GM12891 (cell line): ENCODE measurements around the gene TRRAP.

Experiments
- POLR2A ChIP-seq: IDR thresholded peaks from 2 replicates; pipeline ENCODE4 v1.6.1; 2011; ENCODE audit warnings: low read depth, low read length, control low read depth
- POLR2AphosphoS5 ChIP-seq: IDR thresholded peaks from 2 replicates; pipeline ENCODE4 v1.6.1; 2011; ENCODE audit warnings: low read depth, low read length, control low read depth

DNA sequence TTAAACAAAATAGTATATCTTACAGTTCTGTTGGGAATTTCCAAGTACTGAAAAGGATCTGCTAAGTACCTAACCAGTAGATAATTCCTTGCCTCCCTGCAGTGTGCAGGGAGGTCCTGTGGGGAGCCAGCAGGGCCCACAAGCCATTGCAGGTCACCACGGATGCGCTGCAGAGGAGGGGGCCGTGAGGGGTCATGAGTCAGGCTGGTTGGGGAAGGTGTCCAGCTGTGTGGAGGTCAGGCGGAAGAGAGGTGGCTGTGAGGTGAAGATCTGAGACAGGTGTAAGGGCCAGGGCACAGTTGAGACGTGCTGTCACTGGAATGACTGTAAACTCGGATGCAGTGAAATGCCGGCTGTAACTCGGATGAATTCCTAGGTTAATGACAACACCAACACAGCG lies 80.6 kb downstream of the TRRAP start:
- no peak for TF ChIP-seq POLR2AphosphoS5
- no peak for TF ChIP-seq POLR2A
